HCT116 (cell line): ENCODE measurements around the gene TIGIT. TPM values are rescaled to one million over a fixed set of nuclear protein-coding genes. Genes with fewer than 3 reads are reported as not detected.

ENCODE experiments used
- ATAC-seq: fragments of 200-7000 bp; cut with Tn5 transposase; 2 replicates; pipeline ENCODE4 v1.9.1; 2020; ENCODE audit warnings: mild to moderate bottlenecking, moderate library complexity
- BruUV-seq: library from RNA; stranded (reverse); fragments of 400-500 nt; replicated peaks from 2 replicates; lab custom pipeline; 2021; lab: Mats Ljungman, UMichigan
- CTCF ChIA-PET: fragments of 300-600 bp; sonication (Branson Sonifier 250); formaldehyde crosslinking; loops from one replicate; lab custom pipeline; 2021; ENCODE audit warnings: antibody characterized with exemption; lab: Charles Lee
- POLR2A ChIA-PET: fragments of 300-600, 350-600 bp; sonication (Branson Sonifier 250); formaldehyde crosslinking; loops from one replicate; lab custom pipeline; 2021; ENCODE audit warnings: antibody characterized with exemption; lab: Charles Lee
- RAD21 ChIA-PET, 2 experiments: fragments of 300-600 bp; sonication (Branson Sonifier 250); formaldehyde crosslinking; loops; one replicate each; lab custom pipeline; 2023; ENCODE audit warnings: low total read pairs in 2 of 2; ENCODE audit not compliant: uncharacterized antibody in 2 of 2, unreplicated experiment in 2 of 2, low non-redundant PET in 1 of 2; lab: Charles Lee
- DNase-seq: peaks from one replicate; pipeline ENCODE4 v3.0.0-alpha.2; 2010; ENCODE audit warnings: low read depth, low spot score
- H2AFZ ChIP-seq: fragments of 200-600 bp; shearing (Covaris generic), sonication (generic); 2 replicates; pipeline ENCODE4 v1.6.1; 2017; ENCODE audit warnings: low read depth, mixed run types, mixed read lengths, antibody characterized with exemption, low read length; ENCODE audit not compliant: poor library complexity, severe bottlenecking
- H3K27ac ChIP-seq: 2 replicates; pipeline ENCODE4 v1.5.1; 2012; ENCODE audit warnings: low read depth, low read length
- H3K27me3 ChIP-seq: fragments of 200-600 bp; sonication (generic); 2 replicates; pipeline ENCODE4 v1.6.1; 2016; ENCODE audit warnings: mixed run types, low read length, mixed read lengths; ENCODE audit not compliant: insufficient read depth
- H3K36me3 ChIP-seq, 2 experiments: fragments of 200-500 bp in 1 of 2; fragments of 200-600 bp in 1 of 2; sonication (Bioruptor generic) in 1 of 2; sonication (generic) in 1 of 2; 2 replicates each; pipeline versions ENCODE4 v1.5.1 to v1.6.1; 2014 to 2016; ENCODE audit warnings: low read length in 2 of 2, inconsistent platforms in 1 of 2, mixed read lengths in 1 of 2, mixed run types in 1 of 2; ENCODE audit not compliant: insufficient read depth in 2 of 2, control insufficient read depth in 1 of 2
- H3K4me1 ChIP-seq, 2 experiments: fragments of 200-600 bp in 1 of 2; sonication (generic) in 1 of 2; 2 replicates each; pipeline versions ENCODE4 v1.5.1 to v1.6.1; 2012 to 2017; ENCODE audit warnings: low read length in 2 of 2, inconsistent platforms in 1 of 2, mild to moderate bottlenecking in 1 of 2, mixed read lengths in 1 of 2, mixed run types in 1 of 2, moderate library complexity in 1 of 2; ENCODE audit not compliant: insufficient read depth in 2 of 2, control insufficient read depth in 1 of 2
- H3K4me2 ChIP-seq: fragments of 200-600 bp; sonication (generic); 2 replicates; pipeline ENCODE4 v1.6.1; 2017; ENCODE audit warnings: mixed run types, low read length, mixed read lengths
- H3K4me3 ChIP-seq, 2 experiments: fragments of 200-600 bp in 1 of 2; sonication (generic) in 1 of 2; replicated peaks in 1 of 2; 2 replicates each; pipeline ENCODE4 v1.5.1; 2011 to 2016; ENCODE audit warnings: low read length in 2 of 2, control low read depth in 1 of 2, low read depth in 1 of 2, mild to moderate bottlenecking in 1 of 2, mixed read lengths in 1 of 2, mixed run types in 1 of 2
- H3K79me2 ChIP-seq: fragments of 200-600 bp; sonication (generic); 2 replicates; pipeline ENCODE4 v1.6.1; 2017; ENCODE audit warnings: mild to moderate bottlenecking, mixed run types, low read length, moderate library complexity, mixed read lengths; ENCODE audit not compliant: insufficient read depth
- H3K9ac ChIP-seq: fragments of 200-600 bp; sonication (generic); 2 replicates; pipeline ENCODE4 v1.6.1; 2016; ENCODE audit warnings: low read length, mixed read lengths
- H3K9me2 ChIP-seq: fragments of 200-600 bp; sonication (generic), shearing (Covaris generic); 2 replicates; pipeline ENCODE4 v1.6.1; 2017; ENCODE audit warnings: mixed run types, mild to moderate bottlenecking, moderate library complexity; ENCODE audit not compliant: insufficient read depth
- H3K9me3 ChIP-seq, 2 experiments: fragments of 200-500 bp in 1 of 2; fragments of 200-600 bp in 1 of 2; sonication (Bioruptor generic) in 1 of 2; sonication (generic) in 1 of 2; 2 replicates each; pipeline ENCODE4 v1.6.1; 2014 to 2017; ENCODE audit warnings: low read length in 2 of 2, mixed read lengths in 2 of 2, inconsistent platforms in 1 of 2, low read depth in 1 of 2, mild to moderate bottlenecking in 1 of 2, mixed run types in 1 of 2, moderate library complexity in 1 of 2; ENCODE audit not compliant: control insufficient read depth in 1 of 2, insufficient read depth in 1 of 2
- H4K20me1 ChIP-seq: fragments of 200-600 bp; sonication (generic), shearing (Covaris generic); 2 replicates; pipeline ENCODE4 v1.6.1; 2017; ENCODE audit warnings: mixed run types, mild to moderate bottlenecking, moderate library complexity; ENCODE audit not compliant: insufficient read depth
- CBX3 ChIP-seq: IDR thresholded peaks from 2 replicates; pipeline ENCODE4 v1.6.1; 2012; ENCODE audit warnings: low read depth
- CTCF ChIP-seq, 3 experiments: fragments of 200-600 bp in 1 of 3; sonication (generic) in 1 of 3; IDR thresholded peaks in 2 of 3; conservative IDR thresholded peaks in 1 of 3; 2 replicates each; pipeline ENCODE4 v1.5.1; 2012 to 2017; ENCODE audit warnings: low read depth in 2 of 3, low read length in 2 of 3, antibody characterized with exemption in 1 of 3, borderline replicate concordance in 1 of 3, control low read depth in 1 of 3, mild to moderate bottlenecking in 1 of 3, mixed read lengths in 1 of 3, mixed run types in 1 of 3, moderate library complexity in 1 of 3; ENCODE audit not compliant: insufficient read depth in 1 of 3
- ELF1 ChIP-seq: IDR thresholded peaks from 2 replicates; pipeline ENCODE4 v1.6.1; 2012; ENCODE audit warnings: low read depth, borderline replicate concordance
- EZH2 ChIP-seq: fragments of 200-600 bp; sonication (generic); IDR thresholded peaks from 2 replicates; pipeline ENCODE4 v1.6.1; 2017; ENCODE audit warnings: antibody characterized with exemption, mixed run types
- EZH2phosphoT487 ChIP-seq: fragments of 200-600 bp; IDR thresholded peaks from 2 replicates; pipeline ENCODE4 v1.6.1; 2018; ENCODE audit warnings: antibody characterized with exemption, borderline replicate concordance
- FOSL1 ChIP-seq: IDR thresholded peaks from 2 replicates; pipeline ENCODE4 v1.6.1; 2012; ENCODE audit warnings: low read depth
- JUND ChIP-seq: IDR thresholded peaks from 2 replicates; pipeline ENCODE4 v1.6.1; 2012
- MAX ChIP-seq: IDR thresholded peaks from 2 replicates; pipeline ENCODE4 v1.6.1; 2012
- POLR2AphosphoS5 ChIP-seq: IDR thresholded peaks from 2 replicates; pipeline ENCODE4 v1.6.1; 2011; ENCODE audit warnings: mild to moderate bottlenecking, low read depth, low read length, moderate library complexity
- RAD21 ChIP-seq: IDR thresholded peaks from 2 replicates; pipeline ENCODE4 v1.6.1; 2012; ENCODE audit warnings: low read depth, mild to moderate bottlenecking
- SIN3A ChIP-seq: IDR thresholded peaks from 2 replicates; pipeline ENCODE4 v1.6.1; 2012; ENCODE audit warnings: low read depth
- SP1 ChIP-seq: IDR thresholded peaks from 2 replicates; pipeline ENCODE4 v1.6.1; 2012; ENCODE audit warnings: low read depth
- TCF7L2 ChIP-seq: IDR thresholded peaks from 2 replicates; pipeline ENCODE4 v1.7.0; 2011; ENCODE audit warnings: borderline replicate concordance, inconsistent platforms; ENCODE audit not compliant: insufficient read depth, insufficient read length; ENCODE audit errors: extremely low read depth
- YY1 ChIP-seq: IDR thresholded peaks from 2 replicates; pipeline ENCODE4 v1.6.1; 2011; ENCODE audit warnings: low read length, low read depth, moderate library complexity, mild to moderate bottlenecking; ENCODE audit not compliant: insufficient replicate concordance; ENCODE audit errors: extremely low read depth
- ZFX ChIP-seq: fragments of 450-650 bp; IDR thresholded peaks from 2 replicates; pipeline ENCODE4 v1.6.1; 2017
- ZNF274 ChIP-seq: fragments of 200-500 bp; sonication (Bioruptor generic); IDR thresholded peaks from 2 replicates; pipeline ENCODE4 v1.6.1; 2014; ENCODE audit warnings: mild to moderate bottlenecking, low read depth, low read length, inconsistent platforms
- intact Hi-C: fragments of 100-400 bp; cut with micrococcal nuclease; formaldehyde crosslinking; loops from 2 replicates; pipeline ENCODE4 v1.10.0; 2022
- total RNA-seq: library from RNA; stranded (reverse); gene quantifications from one replicate; pipeline ENCODE4 v1.2.1, GENCODE V29; 2021; ENCODE audit not compliant: unreplicated experiment
- TF ChIP-seq, protein P1 (sequence below): IDR thresholded peaks from 2 replicates; pipeline ENCODE4 v1.6.1; 2012; ENCODE audit warnings: low read depth

Gene TIGIT
- total RNA-seq, 1 experiment from 2014 or later, result 0.07 TPM

DNA sequence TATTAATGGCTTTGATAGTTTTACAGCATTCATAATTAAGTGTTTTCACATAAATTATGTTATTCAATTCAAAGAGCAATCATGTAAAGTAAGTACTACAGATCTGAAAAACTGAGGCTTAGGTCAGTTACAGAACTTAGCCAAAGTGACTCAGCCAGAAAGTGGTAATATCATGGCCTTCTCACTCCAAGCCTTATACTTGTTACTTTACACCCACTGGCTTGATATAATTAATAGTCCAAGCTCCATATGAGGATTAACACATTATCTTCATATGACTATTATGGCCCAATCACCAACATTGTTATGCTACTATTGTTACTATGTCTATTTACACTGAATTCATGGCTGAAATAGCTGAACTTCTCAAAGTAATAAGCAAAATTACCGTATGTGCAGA lies 50.7 kb downstream of the TIGIT start:
- Histone ChIP-seq H3K79me2 (peaks cover 14% of the 10 kb centered on the region; the same call in 1 of the 2 replicates), H3K9ac (no peak overlapping the region), H3K27ac (no peak overlapping the region), H3K4me3 (no peak overlapping the region), H4K20me1 (no peaks in the 10 kb centered on the region), H3K36me3 (peaks cover 0 to 5% of the 10 kb centered on the region in 2 experiments; a peak in 1 of 4 replicates), H3K9me3 (no peaks in the 10 kb centered on the region), H3K9me2 (no peaks in the 10 kb centered on the region), H3K4me2 (no peak overlapping the region), H3K4me1 (no peaks in the 10 kb centered on the region), H3K27me3 (no peaks in the 10 kb centered on the region), H2AFZ (no peak overlapping the region)
- TF ChIP-seq SIN3A (no peak), ZFX (no peak)
- ChIA-PET RAD21 (no interaction called here), POLR2A (no interaction called here), CTCF (no interaction called here)
- intact Hi-C loops, result no loop called here
- ATAC-seq, result no peak
- BruUV-seq, result no TSS peak
- no peak for DNase-seq

GRCh38 chr3:114350271-114350670 lies 56.4 kb downstream of the TIGIT start:
- Histone ChIP-seq H3K79me2 (peaks cover 9% of the 10 kb centered on the region; the same call in 1 of the 2 replicates), H3K9ac (no peak overlapping the region), H3K27ac (no peak overlapping the region), H3K36me3 (peaks cover 0 to 11% of the 10 kb centered on the region in 2 experiments; a peak in 1 of 4 replicates), H4K20me1 (no peaks in the 10 kb centered on the region), H3K27me3 (no peaks in the 10 kb centered on the region), H2AFZ (no peak overlapping the region), H3K9me3 (no peaks in the 10 kb centered on the region), H3K4me3 (no peak overlapping the region), H3K4me2 (no peak overlapping the region), H3K4me1 (no peaks in the 10 kb centered on the region), H3K9me2 (no peaks in the 10 kb centered on the region)
- ATAC-seq (no peak), DNase-seq (no peak)
- ChIA-PET RAD21 (no interaction called here), CTCF (no interaction called here), POLR2A (no interaction called here)
- no TSS peak for BruUV-seq
- TF ChIP-seq JUND (no peak), EZH2 (no peak), TCF7L2 (no peak), CBX3 (no peak), EZH2phosphoT487 (no peak), SP1 (no peak), POLR2AphosphoS5 (no peak), CTCF (IDR thresholded peaks at IDR 0.05 in 2 of 3, conservative IDR thresholded peaks at IDR 0.05 in 1 of 3; ENCODE audit: borderline replicate concordance in 1 of 3, insufficient read depth in 1 of 3, low read depth in 2 of 3, low read length in 2 of 3) (no peak), MAX (no peak), RAD21 (no peak), FOSL1 (no peak), ELF1 (no peak), ZFX (no peak), YY1 (no peak), ZNF274 (no peak)
- TF ChIP-seq, protein P1, sequence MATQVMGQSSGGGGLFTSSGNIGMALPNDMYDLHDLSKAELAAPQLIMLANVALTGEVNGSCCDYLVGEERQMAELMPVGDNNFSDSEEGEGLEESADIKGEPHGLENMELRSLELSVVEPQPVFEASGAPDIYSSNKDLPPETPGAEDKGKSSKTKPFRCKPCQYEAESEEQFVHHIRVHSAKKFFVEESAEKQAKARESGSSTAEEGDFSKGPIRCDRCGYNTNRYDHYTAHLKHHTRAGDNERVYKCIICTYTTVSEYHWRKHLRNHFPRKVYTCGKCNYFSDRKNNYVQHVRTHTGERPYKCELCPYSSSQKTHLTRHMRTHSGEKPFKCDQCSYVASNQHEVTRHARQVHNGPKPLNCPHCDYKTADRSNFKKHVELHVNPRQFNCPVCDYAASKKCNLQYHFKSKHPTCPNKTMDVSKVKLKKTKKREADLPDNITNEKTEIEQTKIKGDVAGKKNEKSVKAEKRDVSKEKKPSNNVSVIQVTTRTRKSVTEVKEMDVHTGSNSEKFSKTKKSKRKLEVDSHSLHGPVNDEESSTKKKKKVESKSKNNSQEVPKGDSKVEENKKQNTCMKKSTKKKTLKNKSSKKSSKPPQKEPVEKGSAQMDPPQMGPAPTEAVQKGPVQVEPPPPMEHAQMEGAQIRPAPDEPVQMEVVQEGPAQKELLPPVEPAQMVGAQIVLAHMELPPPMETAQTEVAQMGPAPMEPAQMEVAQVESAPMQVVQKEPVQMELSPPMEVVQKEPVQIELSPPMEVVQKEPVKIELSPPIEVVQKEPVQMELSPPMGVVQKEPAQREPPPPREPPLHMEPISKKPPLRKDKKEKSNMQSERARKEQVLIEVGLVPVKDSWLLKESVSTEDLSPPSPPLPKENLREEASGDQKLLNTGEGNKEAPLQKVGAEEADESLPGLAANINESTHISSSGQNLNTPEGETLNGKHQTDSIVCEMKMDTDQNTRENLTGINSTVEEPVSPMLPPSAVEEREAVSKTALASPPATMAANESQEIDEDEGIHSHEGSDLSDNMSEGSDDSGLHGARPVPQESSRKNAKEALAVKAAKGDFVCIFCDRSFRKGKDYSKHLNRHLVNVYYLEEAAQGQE, result no peak
- intact Hi-C loops, result no loop called here
